ENCODE data around the gene SRP14.

The SRP14 gene

DNA sequence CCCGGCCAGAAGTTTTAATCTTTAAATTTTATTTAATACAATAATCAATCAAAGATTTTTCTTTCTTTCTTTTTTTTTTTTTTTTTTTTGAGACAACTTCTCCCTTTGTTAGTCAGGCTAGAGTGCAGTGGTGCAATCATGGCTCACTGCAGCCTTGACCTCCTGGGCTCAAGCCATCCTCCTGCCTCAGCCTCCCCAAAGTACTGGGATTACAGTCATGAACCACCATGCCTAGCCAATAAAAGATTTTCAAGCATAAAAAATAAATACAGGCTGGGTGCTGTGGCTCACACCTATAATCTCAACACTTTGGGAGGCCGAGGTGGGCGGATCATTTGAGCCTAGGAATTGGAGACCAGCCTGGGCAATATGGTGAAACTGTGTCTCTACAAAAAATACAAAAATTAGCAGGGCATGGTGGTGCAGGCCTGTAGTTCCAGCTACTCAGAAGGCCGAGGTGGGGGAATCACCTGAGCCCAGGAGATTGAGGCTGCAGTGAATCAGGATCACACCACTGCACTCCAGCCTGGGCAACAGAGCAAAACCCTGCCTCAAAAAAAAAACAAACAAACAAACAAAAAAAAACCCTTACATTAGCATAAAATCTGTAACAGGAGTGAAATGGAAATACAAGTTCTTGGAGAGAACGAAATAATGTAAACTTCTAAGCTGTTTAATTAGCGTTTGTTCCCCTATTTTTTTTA, 29.1 kb upstream of the SRP14 start:
- no peak for DNase-seq

- DNase-seq: no peak
These were observed 27.6 kb upstream of the SRP14 start for GRCh38 chr15:40066589-40066988.

DNA sequence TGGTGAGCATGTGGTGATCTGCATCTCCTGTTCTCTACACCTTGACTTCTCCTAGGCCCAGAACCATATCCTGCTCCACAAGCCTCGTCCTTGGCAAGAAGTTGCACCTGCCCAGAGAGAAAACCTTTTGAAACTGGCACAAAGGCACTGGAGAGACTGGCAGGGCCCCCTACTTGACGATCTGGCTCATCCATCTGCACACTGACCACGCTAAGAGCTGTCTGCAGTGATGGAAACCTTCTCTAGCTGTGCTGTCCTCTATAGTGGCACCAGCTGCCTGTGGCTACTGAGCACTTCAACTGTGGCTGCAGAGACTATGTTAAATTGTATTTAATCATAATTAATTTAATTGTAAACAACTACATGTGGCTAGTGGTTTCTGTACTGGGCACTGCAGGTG, 26.2 kb upstream of the SRP14 start:
- DNase-seq: no peak

GRCh38 chr15:40064231-40064894, 25.4 kb upstream of the SRP14 start:
- no peak for DNase-seq

DNA sequence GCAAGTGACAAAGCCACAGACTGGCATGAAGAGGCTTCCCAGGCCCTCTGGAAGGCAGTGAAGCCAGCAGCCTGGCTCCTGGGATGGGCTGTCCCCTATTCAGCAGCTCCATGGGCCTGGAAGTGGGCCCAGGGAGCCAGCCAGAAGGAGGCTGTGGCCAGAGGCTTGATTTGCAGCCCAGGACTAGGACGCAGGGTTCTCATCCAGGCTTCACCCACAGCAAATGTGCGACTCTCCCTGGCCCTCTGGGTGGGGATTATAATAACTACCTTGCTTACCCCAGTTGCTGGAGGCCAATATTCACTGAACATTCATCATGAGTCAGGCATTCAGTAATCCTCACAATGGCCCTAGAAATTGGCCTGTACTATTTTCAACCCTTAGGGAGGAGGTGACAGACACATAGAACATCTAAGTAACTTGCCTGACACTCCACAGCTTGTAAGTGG, 24.6 kb upstream of the SRP14 start:
- DNase-seq: no peak

GRCh38 chr15:40062816-40063562, 24.0 kb upstream of the SRP14 start:
- DNase-seq: no peak

DNA sequence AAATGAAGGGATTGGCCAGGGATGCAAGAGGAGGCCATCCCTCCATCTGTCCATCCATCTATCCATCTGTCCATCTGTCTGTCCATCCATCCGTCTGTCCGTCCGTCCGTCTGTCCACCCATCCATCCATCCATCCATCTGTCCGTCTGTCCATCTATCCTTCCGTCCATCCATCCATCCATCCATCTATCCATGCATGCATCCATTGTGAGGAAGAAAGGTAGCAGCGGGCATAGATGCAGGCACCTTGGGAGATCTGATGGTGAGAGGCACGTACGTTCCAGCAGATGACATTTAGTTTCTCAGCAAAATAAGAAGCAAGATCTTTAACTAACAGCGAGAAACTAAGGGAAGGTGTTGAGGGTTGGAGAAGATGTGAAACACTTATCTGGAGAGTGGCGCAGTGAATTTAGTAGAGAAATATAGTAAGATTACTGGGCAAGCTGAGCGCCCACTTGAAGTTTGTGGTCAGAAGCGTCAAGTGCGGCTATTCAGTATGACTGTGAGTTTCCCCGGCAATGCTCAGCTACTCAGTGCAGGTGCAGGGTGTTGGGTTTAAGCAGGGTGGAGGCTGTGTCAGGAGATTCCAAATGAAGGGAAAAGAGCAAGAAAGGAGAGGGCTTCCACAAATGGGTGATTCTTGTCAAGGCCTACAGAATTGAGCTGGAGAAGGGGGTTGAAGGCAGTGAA, 22.4 kb upstream of the SRP14 start:
- no peak for DNase-seq

GRCh38 chr15:40060236-40060961, 21.4 kb upstream of the SRP14 start:
- no peak for DNase-seq

GRCh38 chr15:40059821-40060220, 20.8 kb upstream of the SRP14 start:
- DNase-seq: no peak

GRCh38 chr15:40058476-40059140, 19.6 kb upstream of the SRP14 start:
- DNase-seq: no peak

DNA sequence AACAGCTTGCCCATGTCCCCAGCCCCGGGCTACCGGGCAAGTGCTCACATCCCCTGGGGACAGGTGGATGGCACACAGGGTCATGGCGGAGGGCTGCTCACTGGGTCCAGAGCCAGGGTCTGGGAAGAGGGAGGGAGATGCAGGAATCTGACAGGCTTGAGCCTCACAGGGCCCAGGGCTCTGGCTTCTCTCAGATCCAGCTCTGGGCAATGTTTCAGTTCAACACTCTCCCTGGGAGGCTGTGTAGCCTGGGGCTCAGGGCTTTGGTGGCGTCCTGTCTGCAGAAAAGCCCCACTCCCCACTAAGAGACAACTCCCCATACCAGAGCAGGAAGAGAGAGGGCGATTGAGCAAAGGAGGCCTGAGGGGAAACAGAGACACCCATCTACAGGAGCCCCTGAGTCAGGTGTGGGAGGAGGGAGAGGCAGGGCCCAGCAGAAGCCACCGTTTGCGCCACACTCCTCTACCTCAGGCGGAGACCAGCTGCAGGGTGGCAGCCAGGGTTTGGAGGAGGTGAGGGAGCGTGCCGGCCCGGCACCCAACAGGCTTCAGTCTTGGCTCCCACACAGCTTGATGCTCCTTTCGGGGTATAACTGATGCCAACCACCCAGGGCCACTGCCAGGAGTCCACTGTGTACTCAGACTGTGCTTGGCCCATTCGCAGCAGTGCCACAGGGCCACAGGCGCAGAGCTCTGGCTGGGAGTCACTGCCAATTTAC, 16.8 kb upstream of the SRP14 start:
- peak; percentile 11 to 71 for DNase-seq

- DNase-seq: peak; percentile 68 to 88
These were observed 16.0 kb upstream of the SRP14 start for GRCh38 chr15:40054855-40055575.

GRCh38 chr15:40054605-40054854, 15.5 kb upstream of the SRP14 start:
- no peak for DNase-seq

- no peak for DNase-seq
These were observed 15.0 kb upstream of the SRP14 start for GRCh38 chr15:40053831-40054604.

GRCh38 chr15:40053079-40053830, 14.3 kb upstream of the SRP14 start:
- DNase-seq: peak in 1 of 2 experiments; percentile 20

- peak in 1 of 2 experiments; percentile 16 for DNase-seq
These were observed 13.6 kb upstream of the SRP14 start for GRCh38 chr15:40052604-40053003.

GRCh38 chr15:40051616-40052415, 12.8 kb upstream of the SRP14 start:
- DNase-seq: no peak

DNA sequence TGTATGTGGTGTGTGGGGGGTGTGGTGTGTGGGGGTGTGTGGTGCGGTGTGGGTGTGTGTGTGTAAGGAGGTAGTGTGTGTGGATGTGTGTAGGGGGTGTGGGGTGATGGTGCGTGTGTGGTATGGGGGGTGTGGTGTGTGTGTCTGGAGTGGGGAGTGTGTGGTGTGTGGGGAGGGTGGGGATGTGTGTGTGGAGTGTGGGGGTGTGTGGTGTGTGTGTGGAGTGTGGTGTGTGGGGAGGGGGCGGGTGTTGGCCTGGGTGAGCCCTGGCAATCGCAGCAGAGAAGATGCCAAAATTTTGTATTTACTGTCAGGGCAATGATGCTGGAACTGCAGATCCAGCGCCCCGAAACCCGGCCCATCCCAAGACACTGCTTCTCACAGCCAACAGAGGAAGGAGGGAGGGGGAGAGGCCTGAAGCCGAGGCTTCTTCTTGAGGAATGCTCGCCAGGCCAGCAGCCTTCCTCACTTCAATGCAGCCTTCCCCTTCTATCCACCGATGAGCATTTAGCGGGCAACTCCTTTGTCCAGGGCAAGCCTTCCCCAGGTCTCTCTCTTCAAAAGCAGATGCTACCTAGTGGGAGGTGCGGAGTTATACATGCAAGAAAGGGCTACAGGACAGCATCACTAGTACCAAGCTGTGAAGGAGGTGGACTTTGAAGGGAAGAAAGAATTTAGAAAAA, 11.9 kb upstream of the SRP14 start:
- peak in 1 of 2 experiments; percentile 21 for DNase-seq
